ENCODE measurements around the gene NDUFV2.
A peak's percentile ranks its signal among the peaks of the same experiment; 100 is the strongest.
"Not testable (repeated sequence)": the region's sequence is repeated elsewhere in the genome, so short reads cannot be mapped to it uniquely, and the experiment has no call there.

NDUFV2 gene

GRCh38 chr18:9137168-9138066, 34.9 kb downstream of the NDUFV2 start:
- intact Hi-C loops (cut with DNase I) = loop anchor here (10.0 kb wide), 2 partner anchors 433 to 477 kb away; partner anchors contain the start of genes MTCL1 and PPP4R1
- peak in 39 of 42 donors; percentile 39 to 81 (median 63) for DNase-seq

- intact Hi-C loops (cut with DNase I) = loop anchor here (10.0 kb wide), 2 partner anchors 435 to 475 kb away; partner anchors contain the start of genes MTCL1 and PPP4R1
These were observed 37.0 kb downstream of the NDUFV2 start for GRCh38 chr18:9139400-9140039.

GRCh38 chr18:9140381-9140780, 37.9 kb downstream of the NDUFV2 start:
- DNase-seq = no peak
- intact Hi-C loops (cut with DNase I) = no loop called here

More at GRCh38 chr18:9139400-9140039, 37.0 kb downstream of the NDUFV2 start:
- no peak for DNase-seq

- intact Hi-C loops (cut with DNase I) = no loop called here
- DNase-seq = no peak
These were observed 38.5 kb downstream of the NDUFV2 start for GRCh38 chr18:9140984-9141383.

GRCh38 chr18:9146224-9146623, 43.7 kb downstream of the NDUFV2 start:
- no peak for DNase-seq
- intact Hi-C loops (cut with DNase I) = loop anchor here (5.0 kb wide), 1 partner anchor 69 kb away; no protein-coding TSS in a partner anchor

GRCh38 chr18:9147440-9148202, 45.1 kb downstream of the NDUFV2 start:
- intact Hi-C loops (cut with DNase I) = loop anchor here (5.0 kb wide), 1 partner anchor 70 kb away; no protein-coding TSS in a partner anchor
- peak in 21 of 42 donors; percentile 19 to 81 (median 49) for DNase-seq

GRCh38 chr18:9148203-9148552, 45.7 kb downstream of the NDUFV2 start:
- intact Hi-C loops (cut with DNase I) = loop anchor here (5.0 kb wide), 1 partner anchor 71 kb away; no protein-coding TSS in a partner anchor
- no peak for DNase-seq

GRCh38 chr18:9150121-9150520, 47.6 kb downstream of the NDUFV2 start:
- intact Hi-C loops (cut with DNase I) = no loop called here
- no peak for DNase-seq

GRCh38 chr18:9153256-9153655, 50.8 kb downstream of the NDUFV2 start:
- intact Hi-C loops (cut with DNase I) = no loop called here
- DNase-seq = no peak

GRCh38 chr18:9156604-9157249, 54.2 kb downstream of the NDUFV2 start:
- no peak for DNase-seq
- intact Hi-C loops (cut with DNase I) = no loop called here

- intact Hi-C loops (cut with DNase I) = no loop called here
These were observed 55.3 kb downstream of the NDUFV2 start for GRCh38 chr18:9157806-9158205.

GRCh38 chr18:9160014-9160413, 57.5 kb downstream of the NDUFV2 start:
- no peak for DNase-seq
- intact Hi-C loops (cut with DNase I) = no loop called here

More at GRCh38 chr18:9157806-9158205, 55.3 kb downstream of the NDUFV2 start:
- DNase-seq = no peak

GRCh38 chr18:9162663-9163062, 60.2 kb downstream of the NDUFV2 start:
- DNase-seq = not testable (repeated sequence)

GRCh38 chr18:9164149-9164548, 61.6 kb downstream of the NDUFV2 start:
- intact Hi-C loops (cut with DNase I); DNase-seq: not testable (repeated sequence)

More at GRCh38 chr18:9162663-9163062, 60.2 kb downstream of the NDUFV2 start:
- intact Hi-C loops (cut with DNase I) = not testable (repeated sequence)

- DNase-seq; intact Hi-C loops (cut with DNase I): not testable (repeated sequence)
These were observed 63.4 kb downstream of the NDUFV2 start for GRCh38 chr18:9165883-9166282.

- intact Hi-C loops (cut with DNase I); DNase-seq: not testable (repeated sequence)
These were observed 67.0 kb downstream of the NDUFV2 start for GRCh38 chr18:9169515-9169914.

GRCh38 chr18:9171919-9172318, 69.4 kb downstream of the NDUFV2 start:
- intact Hi-C loops (cut with DNase I); DNase-seq: not testable (repeated sequence)

- DNase-seq = no peak
- intact Hi-C loops (cut with DNase I) = no loop called here
These were observed 70.1 kb downstream of the NDUFV2 start for GRCh38 chr18:9172506-9173127.
